ENCODE measurements around the gene PPFIBP2.

- TF ChIP-seq CTCF (IDR thresholded peaks at IDR 0.05): no peak
- TF ChIP-seq POLR2A (IDR thresholded peaks at IDR 0.05): no peak
These were observed 72.6 kb downstream of the PPFIBP2 start for GRCh38 chr11:7586376-7586775.

All from adrenal gland (tissue), 5 donors.